GM08714 (cell line): Measurements from ENCODE around the gene LMX1B.
"Not testable (repeated sequence)": the region's sequence is repeated elsewhere in the genome, so short reads cannot be mapped to it uniquely, and the experiment has no call there.

Source experiments
- H3K4me3 ChIP-seq: fragments of 200-500 bp; sonication (Bioruptor generic); 2 replicates; pipeline ENCODE4 v1.5.1; 2014; ENCODE audit warnings: mild to moderate bottlenecking, low read length, inconsistent platforms
- ZNF274 ChIP-seq: IDR thresholded peaks from 2 replicates; pipeline ENCODE4 v1.6.1; 2012; ENCODE audit warnings: mild to moderate bottlenecking, low read depth, low read length

The LMX1B gene

GRCh38 chr9:126613651-126614050 lies at the start of gene LMX1B:
Gene LMX1B (plus strand): TSS chr9:126613928. CDS start chr9:126614450, 522 bp downstream.
- TF ChIP-seq ZNF274: no peak
- H3K4me3 ChIP-seq: no peak within 1 kb of the TSS; the same call in 1 of the 2 replicates

GRCh38 chr9:126564128-126564527 lies 49.6 kb upstream of the LMX1B start:
- TF ChIP-seq ZNF274: no peak
- no peak overlapping the region for H3K4me3 ChIP-seq

- no peak for TF ChIP-seq ZNF274
Measured at GRCh38 chr9:126564716-126565115, 49.0 kb upstream of the LMX1B start.

GRCh38 chr9:126565336-126566128 lies 48.2 kb upstream of the LMX1B start:
- TF ChIP-seq ZNF274: no peak
- H3K4me3 ChIP-seq: no peak overlapping the region

More at GRCh38 chr9:126564716-126565115, 49.0 kb upstream of the LMX1B start:
- H3K4me3 ChIP-seq: no peak overlapping the region

- no peak for TF ChIP-seq ZNF274
- H3K4me3 ChIP-seq: no peak overlapping the region
Measured at GRCh38 chr9:126569036-126569435, 44.7 kb upstream of the LMX1B start.

GRCh38 chr9:126578029-126578428 lies 35.7 kb upstream of the LMX1B start:
- H3K4me3 ChIP-seq: no peak overlapping the region
- TF ChIP-seq ZNF274: no peak

- H3K4me3 ChIP-seq: not testable (repeated sequence)
Measured at GRCh38 chr9:126580319-126580718, 33.4 kb upstream of the LMX1B start.

- no peak for TF ChIP-seq ZNF274
- no peak overlapping the region for H3K4me3 ChIP-seq
Measured at GRCh38 chr9:126581893-126582292, 31.8 kb upstream of the LMX1B start.

GRCh38 chr9:126582427-126582826 lies 31.3 kb upstream of the LMX1B start:
- no peak for TF ChIP-seq ZNF274
- H3K4me3 ChIP-seq: no peak overlapping the region

- TF ChIP-seq ZNF274: no peak
- H3K4me3 ChIP-seq: no peak overlapping the region
Measured at GRCh38 chr9:126583144-126583760, 30.5 kb upstream of the LMX1B start.

GRCh38 chr9:126584611-126585010 lies 29.1 kb upstream of the LMX1B start:
- TF ChIP-seq ZNF274: no peak
- H3K4me3 ChIP-seq: no peak overlapping the region

- no peak for TF ChIP-seq ZNF274
- no peak overlapping the region for H3K4me3 ChIP-seq
Measured at GRCh38 chr9:126586236-126586635, 27.5 kb upstream of the LMX1B start.

GRCh38 chr9:126587187-126588185 lies 26.2 kb upstream of the LMX1B start:
- no peak for TF ChIP-seq ZNF274

GRCh38 chr9:126588491-126589168 lies 25.1 kb upstream of the LMX1B start:
- TF ChIP-seq ZNF274: no peak
- no peak overlapping the region for H3K4me3 ChIP-seq

More at GRCh38 chr9:126587187-126588185, 26.2 kb upstream of the LMX1B start:
- H3K4me3 ChIP-seq: no peak overlapping the region
